Measurements from ENCODE around the gene OPCML. TPM values are rescaled to one million over a fixed set of nuclear protein-coding genes. Genes with fewer than 3 reads are reported as not detected.

OPCML gene
- total RNA-seq, 4 donors from 2014 or later, result 0.33 TPM; not detected in 3

DNA sequence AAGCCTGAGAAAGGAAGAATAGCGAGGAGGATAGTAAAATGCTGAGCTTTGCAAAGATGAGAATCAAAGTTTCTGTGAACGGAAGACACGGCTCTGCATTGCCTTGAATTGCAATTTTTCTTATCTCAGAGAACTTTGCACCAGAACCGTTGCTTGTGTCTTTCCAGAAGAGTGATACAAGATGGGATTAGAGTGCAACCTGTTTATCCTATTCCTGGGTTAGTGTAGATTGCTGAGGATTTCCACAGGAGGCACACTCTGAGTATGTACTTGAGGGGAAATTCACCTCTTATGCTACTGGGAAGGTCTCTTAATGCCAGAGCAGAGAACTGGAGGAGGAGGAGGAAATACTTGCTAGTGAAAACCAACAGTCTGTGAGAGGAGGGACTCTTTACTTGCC is 377.5 kb downstream of the OPCML start:
- no peaks in the 10 kb centered on the region for H3K36me3 ChIP-seq
- H3K27me3 ChIP-seq, result peaks cover 3% of the 10 kb centered on the region
- DNase-seq, result no peak
- H3K4me3 ChIP-seq (replicated peaks in 1 of 3), result no peak overlapping the region
- H3K27ac ChIP-seq, result no peak overlapping the region
- no peaks in the 10 kb centered on the region for H3K4me1 ChIP-seq
- 32 to 41% methylated on average over 4 of the region's 4 CpGs for WGBS, 2 donors
- intact Hi-C loops (cut with DNase I), result no loop called here
- TF ChIP-seq CTCF (IDR thresholded peaks at IDR 0.05) (no peak), POLR2A (IDR thresholded peaks at IDR 0.05) (no peak)
- H3K9me3 ChIP-seq, result no peaks in the 10 kb centered on the region

DNA sequence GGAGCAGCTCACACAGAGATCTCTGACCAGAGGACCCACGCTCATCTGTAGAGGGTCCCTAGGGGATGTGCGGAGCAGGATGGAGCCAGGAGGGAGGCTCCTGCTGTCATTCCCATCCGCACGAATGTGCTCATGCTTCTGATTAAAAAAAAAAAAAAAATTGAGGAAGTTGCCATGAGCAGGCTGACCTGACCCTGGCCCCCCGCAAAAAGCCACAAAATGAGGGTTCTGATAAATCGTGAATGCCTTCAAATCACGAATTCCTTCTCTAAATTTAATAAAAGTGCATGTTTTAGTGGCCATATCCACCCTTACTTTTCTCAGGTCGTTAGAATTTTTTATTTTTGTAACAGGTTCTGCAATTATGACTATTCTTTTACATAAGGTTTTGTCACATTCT is 378.2 kb downstream of the OPCML start:
- 79 to 84% methylated on average over 8 of the region's 8 CpGs for WGBS, 2 donors
- no peak overlapping the region for H3K27ac ChIP-seq
- intact Hi-C loops (cut with DNase I), result no loop called here
- no peak overlapping the region for H3K4me3 ChIP-seq (replicated peaks in 1 of 3)
- no peaks in the 10 kb centered on the region for H3K36me3 ChIP-seq
- no peak for TF ChIP-seq CTCF (IDR thresholded peaks at IDR 0.05)
- TF ChIP-seq POLR2A (IDR thresholded peaks at IDR 0.05), result no peak
- H3K9me3 ChIP-seq, result no peaks in the 10 kb centered on the region
- no peak for DNase-seq
- H3K4me1 ChIP-seq, result no peaks in the 10 kb centered on the region
- peaks cover 3% of the 10 kb centered on the region for H3K27me3 ChIP-seq

- Histone ChIP-seq H3K27ac (no peak overlapping the region), H3K36me3 (no peaks in the 10 kb centered on the region), H3K27me3 (peaks cover 3% of the 10 kb centered on the region), H3K9me3 (no peaks in the 10 kb centered on the region), H3K4me1 (no peaks in the 10 kb centered on the region), H3K4me3 (replicated peaks in 1 of 3) (no peak overlapping the region)
- DNase-seq, result no peak
- 75 to 87% methylated on average over 10 to 18 of the region's 18 CpGs for WGBS, 2 donors
- TF ChIP-seq CTCF (IDR thresholded peaks at IDR 0.05) (no peak), POLR2A (IDR thresholded peaks at IDR 0.05) (no peak)
- intact Hi-C loops (cut with DNase I), result no loop called here
Measured at GRCh38 chr11:133153031-133153430, 379.3 kb downstream of the OPCML start.

GRCh38 chr11:133149698-133150097 is 382.6 kb downstream of the OPCML start:
- no peak overlapping the region for H3K4me3 ChIP-seq (replicated peaks in 1 of 3)
- H3K4me1 ChIP-seq, result no peaks in the 10 kb centered on the region
- intact Hi-C loops (cut with DNase I), result no loop called here
- H3K27me3 ChIP-seq, result no peaks in the 10 kb centered on the region
- no peaks in the 10 kb centered on the region for H3K9me3 ChIP-seq
- 32 to 38% methylated on average over 5 of the region's 5 CpGs for WGBS, 2 donors
- H3K27ac ChIP-seq, result no peak overlapping the region
- DNase-seq, result no peak
- H3K36me3 ChIP-seq, result no peaks in the 10 kb centered on the region
- TF ChIP-seq POLR2A (IDR thresholded peaks at IDR 0.05), result no peak
- no peak for TF ChIP-seq CTCF (IDR thresholded peaks at IDR 0.05)

DNA sequence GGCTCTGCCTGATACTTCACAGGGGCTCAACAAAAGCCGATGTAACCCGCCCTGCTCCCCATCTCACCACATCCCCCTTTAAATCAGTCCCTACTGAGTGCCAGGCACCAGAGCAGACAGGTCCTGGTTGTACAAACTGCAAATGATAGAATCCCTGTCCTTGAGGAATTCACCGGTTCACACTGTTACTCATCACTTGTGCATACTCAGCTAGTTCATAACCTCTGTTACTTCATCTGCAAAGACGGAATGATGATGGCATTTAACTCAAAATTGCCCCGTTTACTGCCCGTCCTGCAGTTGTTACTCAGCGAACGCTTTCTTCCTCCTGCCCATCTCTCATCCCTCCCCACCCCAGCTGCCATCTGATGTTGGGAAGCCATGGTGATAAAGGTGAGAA is 384.7 kb downstream of the OPCML start:
- H3K4me1 ChIP-seq, result no peaks in the 10 kb centered on the region
- H3K27ac ChIP-seq, result no peak overlapping the region
- H3K4me3 ChIP-seq (replicated peaks in 1 of 3), result no peak overlapping the region
- H3K9me3 ChIP-seq, result no peaks in the 10 kb centered on the region
- no peak for TF ChIP-seq CTCF (IDR thresholded peaks at IDR 0.05)
- no peak for TF ChIP-seq POLR2A (IDR thresholded peaks at IDR 0.05)
- WGBS, 2 donors, result 86 to 92% methylated on average over 8 of the region's 8 CpGs
- no peaks in the 10 kb centered on the region for H3K27me3 ChIP-seq
- intact Hi-C loops (cut with DNase I), result no loop called here
- H3K36me3 ChIP-seq, result no peaks in the 10 kb centered on the region
- DNase-seq, result no peak
